Left ventricle myocardium inferior (tissue), 1 donor: ENCODE measurements around the gene GHRL. TPM values are rescaled to one million over a fixed set of nuclear protein-coding genes. Genes with fewer than 3 reads are reported as not detected.
A peak's percentile ranks its signal among the peaks of the same experiment; 100 is the strongest.

Experiments
- DNase-seq: peaks from one replicate; pipeline ENCODE4 v3.0.0-alpha.2; 2020
- H3K27ac ChIP-seq: fragments of 200-600 bp; replicated peaks from 2 replicates; pipeline ENCODE4 v1.8.0; 2021
- H3K27me3 ChIP-seq: fragments of 200-600 bp; 2 replicates; pipeline ENCODE4 v1.8.0; 2021; ENCODE audit warnings: low read depth
- H3K36me3 ChIP-seq: fragments of 200-600 bp; 2 replicates; pipeline ENCODE4 v1.8.0; 2021
- H3K4me1 ChIP-seq: fragments of 200-600 bp; 2 replicates; pipeline ENCODE4 v1.8.0; 2021
- H3K4me3 ChIP-seq: fragments of 200-600 bp; 2 replicates; pipeline ENCODE4 v1.8.0; 2021; ENCODE audit warnings: mild to moderate bottlenecking, moderate library complexity
- H3K9me3 ChIP-seq: fragments of 200-600 bp; replicated peaks from 2 replicates; pipeline ENCODE4 v1.8.0; 2021
- intact Hi-C: fragments of 100-400 bp; cut with micrococcal nuclease; formaldehyde crosslinking; loops from one replicate; pipeline ENCODE4 v1.11.0; 2022
- total RNA-seq: library from RNA; stranded (reverse); fragmentation: NEBNext Ultra II Directional; extraction: Animal tissue kit (Norgen Biotek cat#: 25700); gene quantifications from one replicate; pipeline ENCODE4 v1.2.1, GENCODE V29; 2021
- TF ChIP-seq, protein P1 (sequence below): fragments of 200-600 bp; IDR thresholded peaks from 2 replicates; pipeline ENCODE4 v1.8.0; 2021; ENCODE audit warnings: antibody characterized with exemption, mild to moderate bottlenecking, borderline replicate concordance
- donor health status: DM: no; HTN: yes; CAD: no; lungs with severe emphysema.

Gene GHRL
- total RNA-seq, 1 donor from 2014 or later, result 0.25 TPM

DNA sequence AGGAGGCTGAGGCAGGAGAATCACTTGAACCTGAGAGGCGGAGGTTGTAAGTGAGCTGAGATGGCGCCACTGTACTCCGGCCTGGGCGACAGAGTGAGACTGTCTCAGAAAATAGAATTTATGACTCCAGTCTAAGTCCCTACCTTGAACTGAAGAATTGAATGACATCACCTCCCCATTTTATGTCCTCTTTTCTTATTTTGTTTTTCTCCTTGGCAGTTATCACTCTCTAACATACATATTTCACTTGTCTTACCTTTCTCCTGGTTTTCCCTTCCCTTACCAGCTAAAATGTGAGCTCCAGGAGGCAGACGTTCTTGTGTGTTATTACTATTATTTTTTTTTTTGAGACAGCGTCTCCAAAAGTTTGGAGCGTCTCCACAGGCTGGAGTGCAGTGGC lies 36.9 kb downstream of the GHRL start:
- H3K27me3 ChIP-seq, result no peaks in the 10 kb centered on the region
- DNase-seq, result no peak
- no peak overlapping the region for H3K4me3 ChIP-seq
- H3K36me3 ChIP-seq, result peaks cover 57% of the 10 kb centered on the region
- no peaks in the 10 kb centered on the region for H3K9me3 ChIP-seq
- H3K4me1 ChIP-seq, result peaks cover 27% of the 10 kb centered on the region
- TF ChIP-seq, protein P1, sequence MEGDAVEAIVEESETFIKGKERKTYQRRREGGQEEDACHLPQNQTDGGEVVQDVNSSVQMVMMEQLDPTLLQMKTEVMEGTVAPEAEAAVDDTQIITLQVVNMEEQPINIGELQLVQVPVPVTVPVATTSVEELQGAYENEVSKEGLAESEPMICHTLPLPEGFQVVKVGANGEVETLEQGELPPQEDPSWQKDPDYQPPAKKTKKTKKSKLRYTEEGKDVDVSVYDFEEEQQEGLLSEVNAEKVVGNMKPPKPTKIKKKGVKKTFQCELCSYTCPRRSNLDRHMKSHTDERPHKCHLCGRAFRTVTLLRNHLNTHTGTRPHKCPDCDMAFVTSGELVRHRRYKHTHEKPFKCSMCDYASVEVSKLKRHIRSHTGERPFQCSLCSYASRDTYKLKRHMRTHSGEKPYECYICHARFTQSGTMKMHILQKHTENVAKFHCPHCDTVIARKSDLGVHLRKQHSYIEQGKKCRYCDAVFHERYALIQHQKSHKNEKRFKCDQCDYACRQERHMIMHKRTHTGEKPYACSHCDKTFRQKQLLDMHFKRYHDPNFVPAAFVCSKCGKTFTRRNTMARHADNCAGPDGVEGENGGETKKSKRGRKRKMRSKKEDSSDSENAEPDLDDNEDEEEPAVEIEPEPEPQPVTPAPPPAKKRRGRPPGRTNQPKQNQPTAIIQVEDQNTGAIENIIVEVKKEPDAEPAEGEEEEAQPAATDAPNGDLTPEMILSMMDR, result no peak
- no peak overlapping the region for H3K27ac ChIP-seq
- intact Hi-C loops, result no loop called here

GRCh38 chr3:10253731-10254130 lies 39.0 kb downstream of the GHRL start:
- Histone ChIP-seq H3K27me3 (no peaks in the 10 kb centered on the region), H3K4me1 (peaks cover 48% of the 10 kb centered on the region), H3K27ac (no peak overlapping the region), H3K4me3 (no peak overlapping the region), H3K36me3 (peaks cover 43% of the 10 kb centered on the region), H3K9me3 (no peaks in the 10 kb centered on the region)
- no peak for DNase-seq
- TF ChIP-seq, protein P1, result no peak
- intact Hi-C loops, result no loop called here

- DNase-seq, result no peak
- Histone ChIP-seq H3K9me3 (peaks cover 3% of the 10 kb centered on the region), H3K36me3 (peaks cover 37% of the 10 kb centered on the region), H3K4me1 (peaks cover 51% of the 10 kb centered on the region), H3K27me3 (no peaks in the 10 kb centered on the region), H3K27ac (no peak overlapping the region), H3K4me3 (peak overlapping the region; percentile 83)
- intact Hi-C loops, result no loop called here
- TF ChIP-seq, protein P1, result no peak
Observed at GRCh38 chr3:10251006-10251405, 41.7 kb downstream of the GHRL start.

DNA sequence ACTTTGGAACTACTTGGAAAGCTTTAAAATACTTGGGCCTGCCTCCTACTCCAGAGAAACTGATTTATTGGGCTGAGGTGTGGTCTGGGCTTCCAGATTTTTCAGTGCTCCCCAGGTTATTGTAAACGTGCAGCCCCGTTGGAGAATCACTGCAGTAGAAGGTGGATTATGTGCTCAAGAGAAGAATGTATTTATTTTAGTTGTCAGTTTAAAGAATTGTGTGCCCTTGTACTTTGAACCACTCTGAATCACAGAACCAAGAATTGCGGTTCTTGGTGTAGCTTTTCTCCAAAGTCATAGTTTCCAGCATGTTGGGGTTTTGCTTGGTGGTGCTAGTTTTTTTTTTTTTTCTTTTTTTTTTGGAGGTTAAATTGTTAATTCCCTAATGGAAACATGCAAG lies 42.9 kb downstream of the GHRL start:
- H3K4me3 ChIP-seq, result peak overlapping the region; percentile 83
- peaks cover 28% of the 10 kb centered on the region for H3K36me3 ChIP-seq
- peaks cover 51% of the 10 kb centered on the region for H3K4me1 ChIP-seq
- peaks cover 15% of the 10 kb centered on the region for H3K9me3 ChIP-seq
- peak overlapping the region; percentile 91 for H3K27ac ChIP-seq
- no peak for DNase-seq
- intact Hi-C loops, result no loop called here
- TF ChIP-seq, protein P1, result no peak
- no peaks in the 10 kb centered on the region for H3K27me3 ChIP-seq

- intact Hi-C loops, result no loop called here
- Histone ChIP-seq H3K4me3 (peak overlapping the region; percentile 83), H3K27me3 (no peaks in the 10 kb centered on the region), H3K9me3 (peaks cover 22% of the 10 kb centered on the region), H3K36me3 (peaks cover 25% of the 10 kb centered on the region), H3K4me1 (peaks cover 46% of the 10 kb centered on the region), H3K27ac (peak overlapping the region; percentile 91)
- no peak for DNase-seq
- TF ChIP-seq, protein P1, result no peak
Observed at GRCh38 chr3:10248984-10249748, 43.6 kb downstream of the GHRL start.
